Endothelial cell of hepatic sinusoid (primary cell): ENCODE results near the gene GAS2.

Experiments used
- in situ Hi-C: cut with HindIII; loops from 2 replicates; pipeline ENCODE4 v1.10.0; 2017; ENCODE audit warnings: low sequenced_read_pairs

The GAS2 gene

GRCh38 chr11:22846726-22847125 lies 180.3 kb downstream of the GAS2 start:
- in situ Hi-C loops = no loop called here

DNA sequence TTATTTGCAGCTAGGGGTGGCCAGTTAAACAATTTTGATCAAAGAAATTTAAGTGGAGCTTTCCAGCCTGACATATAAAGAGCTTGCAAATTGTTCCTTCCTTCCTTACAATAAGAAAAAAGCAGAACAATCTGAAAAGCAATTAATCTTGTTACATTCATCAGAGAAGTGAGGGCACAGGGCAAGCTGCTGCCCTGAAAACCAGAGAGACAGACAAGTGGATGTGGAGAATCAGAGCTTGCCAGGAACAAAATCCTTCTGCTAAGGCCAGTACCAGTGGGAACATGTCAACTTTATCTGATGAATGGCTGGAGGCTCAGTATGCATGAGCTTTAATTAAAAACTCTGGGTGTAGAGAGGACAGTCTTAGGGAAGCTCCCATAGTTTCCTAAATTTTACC lies 185.1 kb downstream of the GAS2 start:
- in situ Hi-C loops = no loop called here

- in situ Hi-C loops = no loop called here
These were observed 193.3 kb downstream of the GAS2 start for GRCh38 chr11:22859756-22860155.

GRCh38 chr11:22860241-22860640 lies 193.8 kb downstream of the GAS2 start, which contains the start of gene CCDC179:
CCDC179 (minus strand) TSS chr11:22860474; CDS start chr11:22860421, 53 bp downstream.
- in situ Hi-C loops = no loop called here
